Endothelial cell of umbilical vein (primary cell): ENCODE data around the gene MACROD2.

Experiments used
- CTCF ChIP-seq, 2 donors: IDR thresholded peaks; 1 replicate in 1 of 2; 2 replicates in 1 of 2; pipeline ENCODE4 v1.5.1; 2011; ENCODE audit warnings: low read length in 2 of 2, mild to moderate bottlenecking in 2 of 2, moderate library complexity in 2 of 2, control low read depth in 1 of 2, inconsistent platforms in 1 of 2, low read depth in 1 of 2; ENCODE audit not compliant: insufficient read depth in 1 of 2; ENCODE audit errors: extremely low read depth in 1 of 2
- EZH2 ChIP-seq: IDR thresholded peaks from 2 replicates; pipeline ENCODE4 v1.6.1; 2012; ENCODE audit warnings: borderline replicate concordance, low read depth, mild to moderate bottlenecking, moderate library complexity, low read length, inconsistent platforms; ENCODE audit not compliant: severe bottlenecking
- GATA2 ChIP-seq: IDR thresholded peaks from 2 replicates; pipeline ENCODE4 v1.7.0; 2011; ENCODE audit warnings: low read depth, mild to moderate bottlenecking, moderate library complexity, mixed read lengths, low read length; ENCODE audit not compliant: insufficient read length, insufficient read depth
- JUN ChIP-seq: IDR thresholded peaks from 2 replicates; pipeline ENCODE4 v1.6.1; 2011; ENCODE audit warnings: borderline replicate concordance, low read depth; ENCODE audit not compliant: insufficient read length, insufficient read depth
- MAX ChIP-seq: IDR thresholded peaks from 2 replicates; pipeline ENCODE4 v1.6.1; 2011; ENCODE audit not compliant: insufficient read depth, insufficient read length
- MYC ChIP-seq: IDR thresholded peaks from one replicate; pipeline ENCODE4 v1.6.1; 2011; ENCODE audit warnings: mild to moderate bottlenecking, low read depth, low read length
- POLR2A ChIP-seq: IDR thresholded peaks from 2 replicates; pipeline ENCODE4 v1.6.1; 2012; ENCODE audit warnings: low read depth, mild to moderate bottlenecking, control low read depth, low read length
- POLR2AphosphoS5 ChIP-seq: IDR thresholded peaks from 2 replicates; pipeline ENCODE4 v1.6.1; 2012; ENCODE audit warnings: low read depth, mild to moderate bottlenecking, control low read depth, low read length, moderate library complexity; ENCODE audit not compliant: insufficient read depth

GRCh38 chr20:16040742-16041141, 2045.4 kb downstream of the MACROD2 start:
- TF ChIP-seq EZH2 (no peak), GATA2 (no peak), CTCF (IDR thresholded peaks at IDR 0.05; ENCODE audit: extremely low read depth in 1 of 2, insufficient read depth in 1 of 2, low read depth in 1 of 2, low read length in 2 of 2) (no peak), POLR2A (no peak), MYC (no peak), POLR2AphosphoS5 (no peak), MAX (no peak), JUN (no peak)
